GM19351 (cell line): ENCODE data around the gene CYB561A3.
"Not testable (repeated sequence)": the region's sequence is repeated elsewhere in the genome, so short reads cannot be mapped to it uniquely, and the experiment has no call there.

Source experiments
- ATAC-seq: cut with Tn5 transposase; IDR thresholded peaks from one replicate; pipeline ENCODE4 v1.9.1; 2021; ENCODE audit warnings: mild to moderate bottlenecking, moderate library complexity; ENCODE audit not compliant: unreplicated experiment

CYB561A3 gene, protein sequence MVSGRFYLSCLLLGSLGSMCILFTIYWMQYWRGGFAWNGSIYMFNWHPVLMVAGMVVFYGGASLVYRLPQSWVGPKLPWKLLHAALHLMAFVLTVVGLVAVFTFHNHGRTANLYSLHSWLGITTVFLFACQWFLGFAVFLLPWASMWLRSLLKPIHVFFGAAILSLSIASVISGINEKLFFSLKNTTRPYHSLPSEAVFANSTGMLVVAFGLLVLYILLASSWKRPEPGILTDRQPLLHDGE

DNA sequence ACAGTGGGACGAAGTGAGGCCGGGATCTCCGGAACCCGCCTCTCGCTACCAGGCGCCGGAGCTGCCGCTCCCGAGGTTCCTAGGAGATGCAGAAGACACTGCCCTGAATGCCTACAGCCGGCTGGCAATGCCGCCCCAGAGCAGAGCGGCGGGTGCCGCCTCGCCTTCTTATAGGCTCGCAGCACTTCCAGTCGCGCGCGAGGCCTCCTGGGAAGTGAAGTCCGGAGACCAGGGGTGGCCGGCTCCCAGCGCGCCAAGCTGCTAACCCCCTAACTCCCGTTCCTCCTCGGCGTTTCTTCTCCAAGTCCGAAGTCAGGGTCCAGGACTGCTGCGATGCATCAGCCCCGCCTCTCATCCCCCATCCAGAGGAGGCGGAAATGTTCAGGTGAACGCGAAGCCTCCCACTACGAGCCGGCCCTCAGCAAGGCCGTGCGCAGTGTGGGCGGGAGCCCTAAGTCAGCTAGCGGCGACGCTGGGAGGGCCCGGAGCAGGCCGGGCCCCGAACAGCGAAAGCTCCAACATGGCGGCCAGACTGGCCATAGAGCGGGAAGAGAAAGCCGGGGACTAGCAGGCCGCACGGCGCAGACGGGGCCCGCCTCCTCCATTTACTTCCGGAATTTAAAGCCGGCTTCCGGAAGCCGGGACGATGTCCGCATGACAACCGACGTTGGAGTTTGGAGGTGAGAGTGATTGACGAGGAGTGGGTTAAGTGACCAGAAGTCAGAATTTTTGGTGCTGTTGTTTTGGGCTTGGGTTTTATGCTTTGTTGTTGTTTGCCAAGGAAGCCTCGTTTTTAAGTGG, at the start of gene CYB561A3, which contains the start of gene TMEM138:
Gene CYB561A3 (minus strand): TSS at position 142 of the 801 bp plus-strand sequence. CDS start 5,169 bp downstream, outside the sequence.
Gene TMEM138 (plus strand): TSS at position 634 of the 801 bp plus-strand sequence. CDS start 2,017 bp downstream, outside the sequence.
- peak; percentile 82 for ATAC-seq

DNA sequence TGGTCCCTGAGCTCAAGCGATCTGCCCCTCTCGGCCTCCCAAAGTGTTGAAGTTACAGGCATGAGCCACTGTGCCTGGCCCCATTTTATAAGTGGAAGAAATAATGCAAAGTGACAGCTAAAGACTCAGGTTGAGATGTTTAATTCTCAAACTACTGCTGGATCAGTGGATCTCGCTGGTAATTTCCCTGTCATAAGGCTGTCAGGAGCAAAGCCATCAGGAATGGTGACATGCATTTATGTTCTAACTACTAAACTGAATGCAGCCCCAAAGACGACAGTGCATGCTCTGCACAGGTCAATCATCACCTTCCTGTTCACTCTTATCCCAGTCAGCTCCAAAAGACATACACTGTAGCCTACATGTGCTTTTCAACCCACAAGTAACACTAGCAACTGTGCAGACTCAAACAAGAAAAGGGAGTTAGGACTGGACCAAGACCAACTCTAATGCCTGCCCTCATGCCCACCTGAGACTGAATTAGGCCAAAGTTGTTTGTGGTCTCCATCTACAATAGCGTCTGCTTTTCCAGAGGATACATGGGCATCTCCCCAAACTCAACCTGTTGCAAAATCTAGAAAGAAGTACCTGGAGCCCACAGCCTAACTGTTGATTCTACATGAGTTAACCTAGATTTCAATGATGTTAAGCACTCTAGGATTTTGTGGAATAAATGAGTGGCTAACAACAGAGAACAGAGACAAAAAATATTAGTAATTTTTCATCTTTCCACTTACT, 45.5 kb upstream of the CYB561A3 start:
- no peak for ATAC-seq

DNA sequence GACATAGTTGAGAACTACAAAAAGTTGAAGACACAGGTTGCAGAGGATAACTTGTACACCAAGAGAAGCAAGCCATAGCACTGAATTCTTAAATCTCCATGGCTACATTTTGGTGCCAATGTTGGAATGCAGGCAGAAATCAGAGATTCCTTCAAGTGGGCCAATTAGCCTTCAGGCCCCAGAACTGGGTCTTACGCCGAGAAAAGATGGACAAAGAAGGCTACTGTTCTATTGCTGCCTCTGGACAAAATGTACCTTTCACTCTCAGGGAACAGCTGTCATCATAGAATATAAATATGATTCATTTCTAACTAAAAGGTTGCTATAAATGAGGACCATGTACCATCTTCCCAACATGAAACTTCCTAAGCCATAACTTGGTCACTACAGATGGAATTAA, 44.4 kb upstream of the CYB561A3 start:
- ATAC-seq = no peak

DNA sequence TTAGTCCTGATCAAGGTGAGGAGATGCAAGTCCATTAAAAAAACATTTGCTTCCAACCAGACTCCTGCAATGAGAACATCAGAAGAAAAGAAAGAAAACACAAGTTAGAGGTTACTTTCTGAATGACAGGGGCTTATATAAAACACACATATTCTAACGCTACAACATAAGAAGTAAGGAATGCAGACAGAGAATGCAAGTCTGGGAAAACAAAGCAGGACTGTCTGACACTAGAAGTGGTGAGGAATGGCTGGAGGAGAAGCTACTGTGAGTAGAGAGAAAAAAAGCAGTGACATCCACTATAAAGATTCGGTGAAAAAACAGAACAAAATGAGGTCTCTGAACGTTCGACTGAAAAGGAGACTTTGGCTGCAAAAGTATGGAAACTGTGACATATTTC, 43.0 kb upstream of the CYB561A3 start:
- ATAC-seq = no peak

DNA sequence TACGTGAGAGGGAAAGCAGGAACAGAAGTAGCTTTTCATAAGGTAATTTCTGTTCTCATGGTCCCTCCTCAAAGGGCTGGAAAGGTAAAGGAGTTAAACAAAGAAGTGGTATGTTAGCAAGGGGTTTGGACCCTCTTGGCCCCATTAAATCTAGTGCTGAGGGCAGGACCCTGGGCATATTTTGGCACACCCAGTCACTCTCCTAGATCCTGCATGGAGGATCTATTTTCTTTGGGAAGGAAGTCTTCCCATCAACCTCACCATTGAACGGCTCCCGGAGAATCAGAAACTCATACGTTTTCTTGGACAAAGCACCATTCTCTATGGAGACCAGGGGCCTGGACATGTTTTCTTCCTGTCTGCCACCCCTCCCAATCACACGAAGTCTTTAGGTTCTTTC, 42.4 kb upstream of the CYB561A3 start:
- no peak for ATAC-seq

DNA sequence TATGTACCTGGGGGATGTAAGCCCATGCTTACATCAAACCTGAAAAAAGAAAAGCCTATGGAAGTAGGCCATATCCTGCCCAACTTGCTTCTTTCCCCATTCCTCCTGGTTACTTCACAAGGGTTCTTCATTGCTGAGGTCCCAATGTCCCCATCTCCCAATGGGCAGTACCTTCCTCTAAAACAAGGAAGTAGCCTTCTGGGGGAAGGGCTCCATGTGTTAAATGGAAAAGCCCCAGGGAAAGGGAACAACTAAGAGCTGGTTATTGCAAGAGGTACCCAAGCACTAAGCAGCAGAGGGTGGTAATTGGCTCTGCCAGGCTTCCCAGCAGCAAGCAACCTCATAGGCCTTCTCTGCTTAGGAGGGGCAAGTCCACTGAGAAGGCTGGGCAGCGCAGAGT, 42.0 kb upstream of the CYB561A3 start:
- ATAC-seq = no peak

DNA sequence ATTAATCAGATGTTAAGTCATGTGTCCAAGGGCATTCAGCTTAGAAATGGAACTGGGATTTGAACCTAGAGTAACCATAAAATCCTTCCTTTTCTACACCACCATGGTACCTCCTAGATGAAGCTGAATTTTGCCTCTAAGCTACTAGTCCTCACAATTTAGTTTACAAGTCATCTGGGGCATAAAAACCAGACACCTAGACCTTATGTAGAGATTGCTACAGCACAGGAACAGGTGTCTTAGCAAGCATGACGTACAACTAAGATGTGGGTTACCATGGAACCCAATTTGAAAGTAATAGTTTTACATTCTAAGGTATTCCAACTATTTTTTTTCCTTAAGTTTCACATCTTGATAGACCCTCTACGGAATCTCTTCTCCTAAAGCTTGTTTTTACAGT, 39.9 kb upstream of the CYB561A3 start:
- ATAC-seq = no peak

DNA sequence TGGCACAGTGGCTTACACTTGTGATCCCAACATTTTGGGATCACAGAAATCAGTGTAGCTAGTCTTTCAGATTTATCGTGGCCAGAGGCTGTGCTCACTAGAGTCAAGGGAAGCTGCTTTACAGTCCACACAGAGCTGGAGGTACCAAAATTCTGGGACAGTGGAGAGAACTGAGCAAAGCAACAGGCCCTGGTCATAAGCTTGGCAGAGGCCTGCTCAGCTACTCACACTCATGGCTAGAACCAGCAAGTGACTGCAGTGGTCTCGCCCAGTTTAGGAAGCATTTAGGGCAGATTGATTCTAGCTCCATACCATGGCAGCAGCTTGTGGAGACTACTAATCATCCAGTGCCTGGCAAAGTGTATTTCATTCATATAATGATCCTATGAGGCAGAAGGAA, 39.5 kb upstream of the CYB561A3 start:
- no peak for ATAC-seq

DNA sequence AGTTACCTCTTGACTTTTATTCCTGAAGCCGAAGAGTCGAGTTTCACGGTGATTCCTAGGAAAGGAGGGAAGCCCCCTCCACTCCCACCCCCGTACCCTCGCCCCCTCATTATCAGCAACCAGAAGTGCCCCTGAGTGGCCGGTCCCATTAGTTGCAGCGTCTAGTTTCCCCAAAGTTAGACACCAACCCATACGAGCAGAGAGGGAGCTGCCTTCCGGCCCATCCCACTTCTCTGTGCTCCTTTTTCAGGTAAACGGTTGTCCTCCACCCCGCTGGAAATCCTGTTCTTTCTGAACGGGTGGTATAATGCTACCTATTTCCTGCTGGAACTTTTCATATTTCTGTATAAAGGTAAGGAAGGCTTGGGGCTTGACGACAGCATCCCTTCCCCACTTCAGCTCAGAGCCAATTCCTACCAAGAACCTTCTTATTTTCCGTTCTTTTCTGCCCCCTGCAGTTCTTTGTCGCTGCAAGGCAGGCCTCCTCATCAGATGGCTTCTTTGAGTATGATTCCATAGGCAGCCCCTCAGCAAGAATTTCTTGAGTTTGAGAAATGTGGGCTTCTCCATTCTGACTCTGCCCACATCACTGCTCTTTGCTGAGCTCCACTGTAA, 31.4 kb upstream of the CYB561A3 start:
- ATAC-seq = no peak

DNA sequence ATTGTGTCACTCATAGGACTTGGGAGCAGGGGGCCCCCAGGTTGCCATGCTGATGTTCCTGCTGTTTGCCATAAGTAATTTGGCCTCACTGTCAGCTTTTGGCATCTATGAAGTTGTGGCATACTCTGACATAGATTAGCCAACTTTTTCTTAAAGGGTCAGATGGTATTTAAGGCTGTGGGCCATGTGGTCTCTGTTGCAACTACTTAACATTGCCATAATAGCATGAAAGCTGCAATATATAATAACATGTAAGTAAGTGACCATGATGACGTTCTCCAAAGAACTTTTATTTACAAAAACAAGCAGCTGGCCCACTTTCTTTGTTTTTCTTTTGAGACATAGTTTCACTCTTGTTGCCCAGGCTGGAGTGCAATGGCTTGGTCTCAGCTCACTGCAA, 28.5 kb upstream of the CYB561A3 start:
- ATAC-seq = no peak

DNA sequence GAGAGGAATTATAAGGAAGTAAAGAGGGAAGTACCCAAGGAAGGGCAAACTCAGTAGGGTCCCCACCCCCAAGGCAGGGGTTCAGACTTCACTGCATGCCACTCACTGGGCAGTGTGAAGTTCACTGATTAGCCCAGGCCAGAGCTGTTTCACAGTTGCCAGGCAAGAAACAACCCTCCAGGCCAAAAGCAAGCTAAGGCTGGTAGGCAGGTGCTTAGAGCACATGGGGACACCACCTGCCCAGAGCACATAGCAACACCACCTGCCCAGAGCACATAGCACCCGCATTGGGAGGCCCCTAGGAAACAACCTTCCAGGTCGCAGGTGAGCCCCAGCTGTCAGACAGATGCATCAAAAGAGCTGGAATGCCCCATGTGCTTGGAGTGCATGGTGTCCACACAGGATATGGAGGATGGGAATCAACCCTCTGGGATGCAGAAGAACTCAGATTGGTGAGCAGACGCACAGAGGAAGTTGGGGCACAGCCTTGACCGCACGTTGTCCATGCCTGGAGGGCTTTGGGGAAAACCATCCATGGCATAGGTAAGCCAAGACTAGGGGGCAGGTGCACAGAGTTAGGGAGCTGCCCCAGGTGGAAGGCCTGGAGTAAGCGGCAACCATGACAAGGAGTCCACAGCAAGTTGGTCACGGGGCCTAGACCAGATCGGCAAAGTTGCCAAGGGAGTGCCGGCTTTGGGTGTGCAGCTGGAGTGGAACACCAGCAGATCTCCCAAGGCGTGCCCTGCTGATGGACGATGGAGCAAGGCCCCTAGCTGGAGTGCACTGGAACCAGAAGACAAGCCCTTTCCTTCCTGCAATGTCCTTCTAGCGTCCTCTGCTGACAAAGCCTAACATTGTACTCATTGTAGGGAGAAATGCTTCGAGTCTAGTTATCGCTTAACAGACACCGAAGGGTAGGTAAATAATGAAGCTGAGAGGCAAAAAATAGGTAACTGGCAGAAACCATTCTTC, 22.9 kb upstream of the CYB561A3 start:
- no peak for ATAC-seq

DNA sequence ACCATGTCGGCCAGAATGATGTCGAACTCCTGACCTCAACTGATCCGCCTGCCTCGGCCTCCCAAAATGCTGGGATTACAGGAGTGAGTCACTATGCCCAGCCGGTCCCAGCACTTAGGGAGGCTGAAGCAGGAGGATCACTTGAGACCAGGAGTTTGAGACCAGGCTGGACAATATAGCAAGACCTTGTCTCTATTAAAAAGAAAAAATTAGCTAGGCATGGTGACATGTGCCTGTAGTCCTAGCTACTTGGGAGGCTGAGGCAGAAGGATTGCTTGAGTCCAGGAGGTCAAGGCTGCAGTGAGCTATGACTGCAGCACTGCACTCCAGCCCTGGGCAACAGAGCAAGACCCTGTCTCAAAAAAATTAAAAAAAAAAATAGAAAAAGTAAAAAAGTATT, 22.2 kb upstream of the CYB561A3 start:
- ATAC-seq = not testable (repeated sequence)

DNA sequence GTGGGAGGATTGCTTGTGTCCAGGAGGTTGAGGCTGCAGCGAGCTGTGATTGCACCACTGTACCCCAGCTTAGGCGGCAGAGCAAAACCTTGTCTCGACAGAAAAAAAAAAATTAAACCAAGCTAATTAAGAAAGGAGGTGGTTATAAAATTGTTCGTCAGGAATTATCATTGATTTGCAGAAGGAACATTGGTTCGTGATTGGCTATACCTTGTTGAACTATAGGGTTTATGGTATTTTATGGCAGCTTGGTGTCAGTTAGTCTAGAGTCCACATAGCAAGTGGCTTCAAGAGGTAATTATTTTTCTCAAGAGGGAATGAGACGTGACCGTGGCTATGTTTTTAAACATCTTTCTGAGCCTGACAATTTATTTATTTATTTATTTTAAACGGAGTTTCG, 19.2 kb upstream of the CYB561A3 start:
- ATAC-seq = no peak

DNA sequence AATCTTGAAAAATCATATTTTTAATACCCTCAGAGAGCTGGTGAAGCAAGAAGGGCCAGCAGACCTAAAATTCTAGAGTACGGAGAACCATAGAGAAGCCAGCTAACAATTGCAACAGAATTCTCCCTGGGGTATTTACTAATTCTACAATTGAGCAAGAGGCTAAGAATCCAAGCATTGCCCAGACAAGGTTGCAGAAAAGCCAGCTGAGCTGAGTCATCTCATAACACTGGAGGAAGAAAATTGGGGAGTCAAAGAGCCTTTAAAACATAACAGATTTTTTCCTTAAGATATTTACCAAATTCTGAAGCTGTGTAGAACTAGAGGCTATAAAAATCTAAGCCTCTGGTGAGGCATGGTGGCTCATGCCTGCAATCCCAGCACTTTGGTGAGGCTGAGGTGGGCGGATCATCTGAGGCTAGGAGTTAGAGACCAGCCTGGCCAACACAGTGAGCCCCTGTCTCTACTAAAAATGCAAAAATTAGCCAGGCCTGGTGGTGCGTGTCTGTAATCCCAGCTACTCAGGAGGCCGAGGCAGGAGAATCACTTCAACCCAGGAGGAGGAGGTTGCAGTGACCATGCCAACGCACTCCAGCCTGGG, 17.1 kb upstream of the CYB561A3 start:
- no peak for ATAC-seq

DNA sequence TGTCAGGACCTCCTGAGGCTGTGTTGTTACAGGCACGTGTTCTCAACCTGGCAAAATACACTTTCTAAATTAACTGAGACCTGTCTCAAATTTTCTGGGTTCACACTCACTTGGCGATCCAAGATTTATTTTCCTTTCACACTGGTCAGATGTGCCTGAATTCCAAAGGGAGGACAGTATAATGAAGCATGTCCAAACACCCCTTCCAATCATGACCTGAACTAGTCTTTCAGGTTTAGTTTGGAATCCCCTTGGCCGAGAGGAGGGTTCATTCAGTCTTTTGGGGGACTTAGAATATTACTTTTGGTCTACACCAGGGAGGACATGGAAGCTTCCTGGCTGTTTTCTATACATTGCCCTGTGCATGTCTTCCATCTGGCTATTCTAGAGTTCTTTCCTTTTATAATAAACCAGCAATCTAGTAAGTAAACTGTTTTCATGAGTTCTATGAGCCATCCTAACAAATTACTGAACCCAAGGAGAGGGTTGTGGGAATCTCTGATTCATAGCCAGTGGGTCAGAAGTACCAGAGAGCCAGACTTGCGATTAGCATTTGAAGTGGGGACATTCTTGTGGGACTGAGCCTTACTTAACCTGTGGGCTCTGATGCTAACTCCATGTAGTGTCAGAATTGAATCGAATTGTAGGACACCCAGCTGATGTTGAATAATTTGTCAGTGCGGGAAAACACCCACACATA, 15.9 kb upstream of the CYB561A3 start:
- no peak for ATAC-seq

DNA sequence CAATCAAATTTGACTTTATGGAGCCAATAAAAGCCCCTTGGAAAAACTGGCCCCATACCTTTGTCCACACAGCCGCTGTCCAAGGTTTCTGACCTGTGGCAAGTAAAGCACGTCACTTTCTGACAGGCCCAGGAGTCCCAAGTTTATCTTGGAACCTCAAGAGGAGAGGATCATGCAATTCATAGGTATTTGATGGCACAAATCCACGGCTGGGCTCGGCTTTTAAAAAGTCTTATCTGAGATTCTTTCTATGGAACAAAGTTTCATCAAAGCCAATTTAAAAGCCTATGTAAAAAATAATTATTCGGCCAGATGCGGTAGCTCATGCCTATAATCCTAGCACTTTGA, 14.1 kb upstream of the CYB561A3 start:
- ATAC-seq = no peak

DNA sequence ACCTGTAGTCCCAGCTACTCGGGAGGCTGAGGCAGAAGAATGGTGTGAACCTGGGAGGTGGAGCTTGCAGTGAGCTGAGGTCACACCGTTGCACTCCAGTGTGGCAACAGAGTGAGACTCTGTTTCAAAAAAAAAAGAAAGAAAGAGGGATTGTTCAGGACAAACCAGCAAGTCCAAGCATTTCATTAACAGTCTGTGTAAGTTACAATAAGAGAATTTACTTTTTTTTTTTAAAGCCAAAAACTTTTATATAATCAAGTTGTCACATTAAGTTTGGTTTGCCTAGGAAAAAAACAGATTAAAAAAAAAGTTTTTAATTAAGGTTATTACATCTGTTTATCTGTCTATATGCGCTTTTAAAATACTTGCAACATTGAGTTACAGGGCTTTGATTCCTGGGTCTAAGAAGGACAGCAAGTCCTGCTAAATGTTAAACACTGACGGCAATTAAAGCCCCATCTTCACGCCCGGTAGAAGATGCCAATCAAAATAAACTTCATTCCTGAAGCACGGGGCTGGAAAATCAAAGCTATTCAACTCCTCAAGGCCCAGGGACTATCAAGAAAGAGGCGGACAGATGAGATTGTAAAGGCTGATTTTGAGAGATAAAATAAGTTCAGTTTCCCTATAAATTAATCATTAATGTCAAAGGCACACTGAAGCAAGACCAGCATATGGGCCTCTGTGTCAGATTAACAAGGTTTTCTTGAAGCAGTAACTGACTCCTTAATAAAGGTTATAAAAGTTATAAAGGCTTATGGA, 11.2 kb upstream of the CYB561A3 start:
- ATAC-seq = no peak

DNA sequence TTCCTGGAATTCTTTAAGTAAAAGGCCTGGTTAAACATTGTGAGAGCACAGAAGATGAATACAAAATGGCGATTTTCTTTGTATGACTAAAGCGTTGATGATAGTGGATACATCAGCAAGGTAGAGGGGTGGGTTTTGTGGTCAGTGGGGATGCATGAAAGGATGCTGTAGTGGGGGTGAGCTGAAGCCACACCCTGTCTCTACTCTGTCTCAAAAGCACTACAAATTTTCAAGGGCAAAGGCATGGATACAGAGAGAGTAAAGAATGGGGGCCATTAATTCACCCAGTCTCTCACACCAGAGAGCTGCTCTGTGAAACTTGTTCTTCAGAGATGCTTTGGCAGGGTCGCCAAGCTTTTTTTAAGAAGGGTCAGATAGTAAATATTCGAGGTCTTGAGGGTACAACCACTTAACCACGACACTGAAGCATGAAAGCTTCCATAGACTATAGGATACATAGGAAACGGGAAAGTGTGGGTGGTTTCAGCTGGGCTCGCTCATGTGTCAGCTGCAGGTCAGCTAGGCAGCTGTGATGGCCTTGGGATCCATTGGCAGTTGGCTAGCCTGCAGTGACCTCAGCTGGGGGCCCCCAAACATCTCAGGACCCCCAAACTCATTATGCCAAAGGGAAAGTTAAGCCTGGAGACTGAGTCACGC, 8.8 kb upstream of the CYB561A3 start:
- no peak for ATAC-seq
